ENCODE measurements around the gene CD2BP2. TPM values are rescaled to one million over a fixed set of nuclear protein-coding genes. Genes with fewer than 3 reads are reported as not detected.

Gene CD2BP2
- total and polyA plus RNA-seq, 2 of the 13 experiments (the other 11 are each of a cell fraction or from before 2014, with no cell fraction given), result 24.9 to 54.6 TPM

GRCh38 chr16:30395155-30395991, 40.3 kb upstream of the CD2BP2 start, which contains the start of gene ZNF48 (continued):
- TF ChIP-seq ZNF280D (CRISPR knock-in tag; IDR thresholded peaks at IDR 0.05) (no peak), REST (IDR thresholded peaks at IDR 0.05; ENCODE audit: borderline replicate concordance in 1 of 2, low read depth in 1 of 2, low read length in 2 of 2) (peak in 1 of 2 experiments; percentile 61; a peak in 1 of 4 replicates), ZFP36L1 (CRISPR knock-in tag; IDR thresholded peaks at IDR 0.05) (no peak), MIER2 (CRISPR knock-in tag; IDR thresholded peaks at IDR 0.05) (peak; percentile 66; the same call in 1 of the 2 replicates), ZFP82 (CRISPR knock-in tag; IDR thresholded peaks at IDR 0.05; ENCODE audit: borderline replicate concordance) (no peak), RFX5 (IDR thresholded peaks at IDR 0.05; ENCODE audit: low read depth, low read length) (no peak; the same call in 1 of the 2 replicates), JUND (CRISPR knock-in tag; IDR thresholded peaks at IDR 0.05) (0 out of 2 replicates have a peak, but pooled peaks have one; percentile 35), XRCC5 (optimal IDR thresholded peaks at IDR 0.05; ENCODE audit: low read length) (peak; percentile 89), ZNF747 (CRISPR knock-in tag; IDR thresholded peaks at IDR 0.05; ENCODE audit: borderline replicate concordance) (peak; percentile 0; the same call in 1 of the 2 replicates), ZNF232 (CRISPR knock-in tag; IDR thresholded peaks at IDR 0.05; ENCODE audit: borderline replicate concordance) (peak; percentile 21; the same call in 1 of the 2 replicates), FOXP1 (IDR thresholded peaks at IDR 0.05) (no peak), FOXP1 (CRISPR knock-in tag; IDR thresholded peaks at IDR 0.05) (no peak), SOX13 (IDR thresholded peaks at IDR 0.05) (no peak), SOX13 (CRISPR knock-in tag; conservative IDR thresholded peaks at IDR 0.05 in 1 of 2, IDR thresholded peaks at IDR 0.05 in 1 of 2) (peak in 1 of 2 experiments; percentile 42; a peak in 1 of 4 replicates), PTBP1 (IDR thresholded peaks at IDR 0.05; ENCODE audit: low read depth, low read length, poor library complexity, severe bottlenecking) (peak; percentile 46), MIXL1 (CRISPR knock-in tag; IDR thresholded peaks at IDR 0.05) (peak; percentile 41; the same call in 1 of the 2 replicates), ZBTB44 (CRISPR knock-in tag; IDR thresholded peaks at IDR 0.05) (no peak), HMG20A (CRISPR knock-in tag; IDR thresholded peaks at IDR 0.05; ENCODE audit: borderline replicate concordance) (no peak; the same call in 1 of the 2 replicates), ZNF766 (CRISPR knock-in tag; IDR thresholded peaks at IDR 0.05; ENCODE audit: borderline replicate concordance) (no peak), ZNF615 (CRISPR knock-in tag; IDR thresholded peaks at IDR 0.05; ENCODE audit: borderline replicate concordance) (no peak), SUZ12 (IDR thresholded peaks at IDR 0.05; ENCODE audit: low read depth, low read length) (no peak)
